ENCODE results near the gene ZNF277. TPM values are rescaled to one million over a fixed set of nuclear protein-coding genes. Genes with fewer than 3 reads are reported as not detected.

Gene ZNF277
- total RNA-seq, 1 experiment from 2014 or later = 13.1 TPM

DNA sequence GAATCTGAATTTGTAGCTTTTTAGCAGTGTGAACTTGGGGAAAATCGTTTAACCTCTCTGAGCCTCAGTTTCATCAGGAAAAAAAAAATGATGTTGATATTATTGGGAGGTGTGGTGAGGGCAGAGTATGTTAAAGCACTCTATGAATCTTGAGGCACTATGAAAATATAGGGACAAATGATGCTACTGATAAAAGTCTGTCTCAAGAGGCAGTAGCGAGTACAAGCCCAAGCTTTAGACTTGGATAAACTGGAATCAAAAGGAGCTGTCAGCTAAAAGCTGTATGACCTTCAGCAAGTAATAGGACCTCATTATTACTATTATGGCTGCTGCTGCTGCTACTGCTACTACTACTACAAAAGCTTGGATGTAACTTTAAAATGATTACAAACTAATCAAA lies 8.4 kb downstream of the ZNF277 start:
- WGBS (ENCODE audit: extremely low coverage, insufficient read length, low lambda C conversion rate) = no CpG with 5 or more reads among the region's 2 CpGs

More for the DNA sequence above, 8.4 kb downstream of the ZNF277 start:
- Histone ChIP-seq H4K8ac (replicated peaks; ENCODE audit: insufficient read length, low read depth, low read length) (no peak overlapping the region), H3K4me2 (ENCODE audit: insufficient read depth, insufficient read length, low read length) (no peak overlapping the region), H4K91ac (ENCODE audit: insufficient read length, low read depth, low read length) (no peak overlapping the region), H3K14ac (ENCODE audit: insufficient read depth, low read length) (no peak overlapping the region), H2BK12ac (ENCODE audit: insufficient read length, low read depth, low read length) (no peak overlapping the region), H2BK15ac (ENCODE audit: low read depth, low read length) (no peak overlapping the region), H3K23ac (ENCODE audit: insufficient read length, low read depth, low read length) (no peak overlapping the region), H3T11ph (ENCODE audit: low read length) (no peak overlapping the region), H3K27ac (ENCODE audit: insufficient read length, low read depth, low read length) (no peak overlapping the region), H2BK120ac (ENCODE audit: low read depth, low read length, poor library complexity, severe bottlenecking) (no peak overlapping the region), H2AK5ac (ENCODE audit: insufficient read length, low read length) (no peak overlapping the region), H2BK20ac (ENCODE audit: low read depth, low read length, poor library complexity, severe bottlenecking) (no peak overlapping the region), H3K4ac (ENCODE audit: low read depth, low read length) (no peak overlapping the region), H3K56ac (ENCODE audit: insufficient read length, low read depth, low read length) (no peak overlapping the region), H3K79me2 (ENCODE audit: insufficient read depth, low read length) (peaks cover 12% of the 10 kb centered on the region; the same call in 1 of the 2 replicates), H3K9ac (ENCODE audit: extremely low read depth, insufficient read length, low read length) (no peak overlapping the region), H2BK5ac (ENCODE audit: insufficient read length, low read length) (no peak overlapping the region), H3K27me3 (ENCODE audit: insufficient read depth, low read length) (no peaks in the 10 kb centered on the region), H3K23me2 (ENCODE audit: insufficient read length, low read depth, low read length, poor library complexity, severe bottlenecking) (no peaks in the 10 kb centered on the region), H3K18ac (ENCODE audit: insufficient read length, low read depth, low read length) (no peak overlapping the region), H3K79me1 (ENCODE audit: insufficient read depth, low read depth, low read length, poor library complexity, severe bottlenecking) (peaks cover 13% of the 10 kb centered on the region), H3K9me3 (ENCODE audit: control insufficient read depth, low read depth, low read length) (no peaks in the 10 kb centered on the region), H2AFZ (ENCODE audit: low read length) (no peak overlapping the region), H4K20me1 (ENCODE audit: control insufficient read depth, insufficient read depth, insufficient read length) (no peaks in the 10 kb centered on the region), H3K4me1 (ENCODE audit: insufficient read depth, low read length) (peaks cover 7% of the 10 kb centered on the region; the same call in 1 of the 2 replicates), H4K5ac (ENCODE audit: insufficient read length, low read depth, low read length) (no peak overlapping the region)
- TF ChIP-seq, protein P1, sequence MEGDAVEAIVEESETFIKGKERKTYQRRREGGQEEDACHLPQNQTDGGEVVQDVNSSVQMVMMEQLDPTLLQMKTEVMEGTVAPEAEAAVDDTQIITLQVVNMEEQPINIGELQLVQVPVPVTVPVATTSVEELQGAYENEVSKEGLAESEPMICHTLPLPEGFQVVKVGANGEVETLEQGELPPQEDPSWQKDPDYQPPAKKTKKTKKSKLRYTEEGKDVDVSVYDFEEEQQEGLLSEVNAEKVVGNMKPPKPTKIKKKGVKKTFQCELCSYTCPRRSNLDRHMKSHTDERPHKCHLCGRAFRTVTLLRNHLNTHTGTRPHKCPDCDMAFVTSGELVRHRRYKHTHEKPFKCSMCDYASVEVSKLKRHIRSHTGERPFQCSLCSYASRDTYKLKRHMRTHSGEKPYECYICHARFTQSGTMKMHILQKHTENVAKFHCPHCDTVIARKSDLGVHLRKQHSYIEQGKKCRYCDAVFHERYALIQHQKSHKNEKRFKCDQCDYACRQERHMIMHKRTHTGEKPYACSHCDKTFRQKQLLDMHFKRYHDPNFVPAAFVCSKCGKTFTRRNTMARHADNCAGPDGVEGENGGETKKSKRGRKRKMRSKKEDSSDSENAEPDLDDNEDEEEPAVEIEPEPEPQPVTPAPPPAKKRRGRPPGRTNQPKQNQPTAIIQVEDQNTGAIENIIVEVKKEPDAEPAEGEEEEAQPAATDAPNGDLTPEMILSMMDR (conservative IDR thresholded peaks at IDR 0.05) = no peak
- no peaks in the 10 kb centered on the region for H3K27me3 Mint-ChIP-seq (ENCODE audit: low read depth)
- DNase-seq = no peak
- peaks cover 26% of the 10 kb centered on the region in 2 experiments for H3K4me1 Mint-ChIP-seq
- no peak overlapping the region for H3K4me3 Mint-ChIP-seq
- no peaks in the 10 kb centered on the region for H3K9me3 Mint-ChIP-seq
- no peak overlapping the region for H3K27ac Mint-ChIP-seq
- H3K36me3 Mint-ChIP-seq (ENCODE audit: insufficient read depth in 1 of 3, low read depth in 3 of 3) = no peaks in the 10 kb centered on the region; a peak in 2 of 7 replicates

All from H9 (cell line).